GM21723 (cell line): ENCODE results near the gene MOB3B.

Experiments used
- ATAC-seq: cut with Tn5 transposase; IDR thresholded peaks from one replicate; pipeline ENCODE4 v1.9.1; 2021; ENCODE audit warnings: mild to moderate bottlenecking, moderate library complexity; ENCODE audit not compliant: unreplicated experiment

The MOB3B gene

DNA sequence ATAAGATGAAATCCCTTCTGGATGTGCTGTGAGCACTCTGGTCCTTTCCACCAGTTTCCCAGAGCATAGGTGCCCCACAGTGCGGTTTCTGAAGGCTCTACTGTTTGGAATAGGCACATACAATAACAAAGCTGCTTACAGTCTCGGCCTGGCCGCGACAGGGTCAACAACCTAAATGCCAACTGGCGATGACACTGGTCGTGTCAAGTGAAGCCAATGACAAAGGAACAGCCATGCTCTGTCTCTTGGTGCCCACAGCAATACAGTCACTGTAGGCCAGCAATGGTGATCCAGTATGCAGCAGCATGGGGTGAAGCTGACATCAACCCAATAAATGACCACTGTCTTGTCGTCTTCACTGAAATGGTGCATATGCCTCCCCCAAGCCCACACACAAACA lies 184.8 kb downstream of the MOB3B start:
- no peak for ATAC-seq

DNA sequence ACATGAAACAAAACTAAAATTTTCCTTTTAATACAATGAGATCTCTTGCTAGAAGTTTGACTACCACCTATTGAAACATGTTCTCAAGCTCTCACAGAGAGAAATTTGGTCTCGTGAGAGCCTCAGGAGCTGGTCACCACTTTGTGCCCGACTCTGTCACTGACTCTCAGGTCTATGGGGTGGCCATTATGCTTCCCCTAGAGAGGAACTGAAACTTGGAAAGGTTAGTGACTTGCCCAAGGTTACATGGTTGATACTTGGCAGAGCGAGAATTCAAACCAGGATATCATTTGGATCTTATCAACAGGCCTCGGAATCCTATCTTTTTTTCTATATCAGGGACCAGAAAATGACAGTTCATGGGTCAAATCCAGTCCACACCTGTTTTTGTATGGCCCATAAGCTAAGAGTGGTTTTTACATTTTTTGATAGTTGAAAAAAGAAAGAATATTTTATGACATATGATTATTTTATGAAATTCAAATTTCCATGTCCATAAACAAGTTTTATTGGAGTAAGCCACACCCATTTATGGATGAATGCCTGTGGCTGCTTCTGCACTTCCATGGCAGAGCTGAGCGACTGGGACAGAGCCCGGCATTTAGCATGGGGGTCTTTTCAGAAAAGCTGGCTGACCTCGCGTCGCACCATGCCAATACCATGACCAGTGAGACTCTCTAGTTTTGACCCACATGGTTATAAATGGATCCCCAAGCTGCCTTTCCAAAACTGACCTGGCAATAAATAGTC lies 187.9 kb downstream of the MOB3B start:
- ATAC-seq: no peak

DNA sequence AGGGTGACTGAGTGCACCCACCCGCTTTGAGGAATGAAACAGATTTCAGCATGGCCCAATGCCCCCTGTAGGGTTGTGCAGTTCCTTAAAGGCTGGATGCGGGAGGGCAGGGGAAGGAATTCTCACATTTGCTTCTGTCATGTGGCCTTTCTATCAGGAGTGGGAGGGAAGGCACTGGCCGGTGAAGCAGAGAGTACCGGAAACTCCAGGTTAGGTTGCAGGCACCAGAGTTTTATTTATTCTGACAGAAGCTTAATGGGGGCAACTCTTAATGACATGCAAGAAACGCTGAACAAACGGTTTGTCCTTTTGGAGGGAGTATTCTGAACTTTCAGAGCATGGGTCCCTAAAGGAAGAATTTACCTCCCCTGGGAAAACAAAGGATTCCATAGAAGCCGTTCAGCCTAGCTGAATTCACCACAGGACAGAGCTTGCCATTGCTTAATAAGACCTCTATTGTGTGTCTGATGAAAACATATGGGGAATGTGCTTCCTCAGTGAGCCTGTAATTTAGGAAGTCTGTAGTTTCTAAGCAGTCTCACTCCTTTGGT lies 188.6 kb downstream of the MOB3B start:
- no peak for ATAC-seq

DNA sequence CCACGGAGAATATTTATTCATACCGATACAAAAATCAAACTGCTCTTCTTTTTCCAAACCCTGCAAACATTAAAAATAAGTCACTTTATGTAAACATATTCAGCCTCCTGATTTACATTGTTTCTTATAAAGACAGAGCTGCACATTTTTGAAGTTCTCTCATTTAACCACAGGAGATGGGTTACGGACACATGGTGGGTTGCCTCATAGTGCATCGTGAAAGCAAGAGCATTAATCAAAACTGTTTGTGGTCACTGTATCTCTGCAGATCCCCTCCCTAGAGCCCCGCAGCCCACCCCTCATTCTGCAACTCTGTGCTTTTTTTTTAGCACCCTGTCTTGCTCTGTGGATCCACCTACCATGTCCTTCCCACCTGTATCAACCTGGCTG lies 189.3 kb downstream of the MOB3B start:
- ATAC-seq: no peak

DNA sequence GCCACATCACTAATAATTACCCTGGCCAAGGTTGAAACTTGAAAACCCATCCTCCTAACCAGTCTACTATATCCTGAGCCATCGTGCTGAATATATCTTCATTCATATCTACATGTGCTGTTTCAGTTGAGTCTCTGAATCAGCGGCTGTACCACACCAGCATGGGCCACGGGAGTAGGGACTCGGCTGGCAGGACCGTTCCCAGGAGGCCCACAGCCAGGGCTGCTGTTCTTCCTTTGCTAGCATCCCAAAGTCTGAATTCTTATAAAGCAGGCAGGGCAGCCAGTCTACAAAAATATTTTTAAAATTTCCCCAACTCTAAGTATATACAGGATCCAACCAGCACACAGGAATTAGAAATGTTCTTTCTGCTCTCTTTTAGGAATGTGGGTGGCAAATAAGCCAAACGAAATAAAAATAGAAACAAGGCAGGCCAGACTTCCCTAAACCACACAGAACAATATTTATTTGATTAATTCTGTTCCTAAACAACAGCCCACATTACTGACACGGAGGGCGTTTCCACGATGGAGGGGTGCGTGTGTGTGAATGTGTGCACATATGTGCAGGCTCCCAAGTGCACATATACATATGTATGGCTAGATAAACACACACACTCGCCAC lies 189.8 kb downstream of the MOB3B start:
- ATAC-seq: no peak

DNA sequence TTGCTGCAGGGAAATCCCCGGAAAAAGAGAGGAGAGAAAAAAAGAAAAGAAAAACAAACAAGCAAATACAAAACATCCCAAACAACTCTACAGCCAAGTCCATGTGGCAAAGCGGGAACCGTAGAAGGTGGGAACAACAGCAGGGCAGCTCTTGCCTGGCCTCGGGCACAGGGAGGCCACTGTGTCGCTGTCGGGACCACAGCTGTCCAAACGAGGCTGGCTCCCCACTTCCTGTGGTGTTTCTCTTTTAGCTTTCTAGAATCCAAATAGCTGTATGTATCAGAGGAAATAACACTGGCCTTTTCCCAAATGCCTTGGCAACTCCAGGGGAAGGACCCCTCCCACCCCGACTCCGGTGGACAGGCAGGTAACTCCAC lies 191.1 kb downstream of the MOB3B start:
- ATAC-seq: no peak

DNA sequence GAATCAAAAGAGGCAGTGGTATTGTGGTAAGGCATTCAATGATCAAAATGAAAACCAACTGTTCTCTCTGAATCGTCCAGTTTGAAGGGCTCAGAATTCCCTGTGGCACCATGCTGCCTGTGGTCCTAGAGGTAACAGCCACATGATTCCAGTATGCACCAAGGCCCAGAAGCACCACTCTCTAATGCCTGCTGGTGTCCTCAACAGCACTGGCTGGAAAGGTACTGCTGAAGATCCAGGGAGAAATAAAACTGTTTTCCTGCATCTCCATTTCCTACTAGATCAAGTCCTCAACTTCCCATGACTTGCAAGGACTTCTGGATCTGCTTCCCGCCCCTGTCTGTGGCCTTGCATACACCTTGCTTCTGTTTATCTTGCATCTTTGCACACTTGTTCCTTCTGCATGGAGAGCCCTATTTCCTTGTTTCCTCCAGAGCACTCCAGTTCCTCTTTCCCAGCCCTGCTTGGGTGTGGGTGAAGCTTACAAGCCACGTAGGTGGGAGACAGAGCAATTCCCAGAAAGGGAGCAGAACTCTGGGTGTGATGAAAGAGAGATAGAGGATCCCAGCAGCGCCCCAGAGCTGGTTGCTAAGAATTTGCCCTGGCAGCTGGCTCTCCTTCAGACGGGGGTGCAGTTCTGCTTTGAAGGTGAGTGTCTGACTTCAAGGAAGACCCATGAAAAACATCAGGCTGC lies 191.6 kb downstream of the MOB3B start:
- ATAC-seq: no peak

DNA sequence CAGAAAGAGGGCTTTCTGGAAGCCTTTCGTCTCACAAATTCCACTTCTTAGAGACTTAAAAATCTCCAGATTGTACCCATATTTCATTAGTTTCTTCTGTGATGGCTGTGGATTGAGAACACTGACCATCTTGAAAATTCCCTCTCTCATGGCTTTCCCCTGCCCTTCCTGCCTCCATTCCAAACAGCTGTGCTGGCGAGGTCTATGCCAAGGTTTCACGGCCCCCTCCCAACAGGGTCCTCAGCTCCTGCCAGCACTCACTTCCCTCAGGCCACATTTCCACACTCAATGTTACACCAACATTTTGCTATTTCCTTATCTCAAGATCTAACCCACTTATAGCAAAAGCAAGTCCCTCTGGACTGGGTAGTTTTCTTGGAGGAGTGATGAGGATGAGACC lies 192.4 kb downstream of the MOB3B start:
- ATAC-seq: no peak

DNA sequence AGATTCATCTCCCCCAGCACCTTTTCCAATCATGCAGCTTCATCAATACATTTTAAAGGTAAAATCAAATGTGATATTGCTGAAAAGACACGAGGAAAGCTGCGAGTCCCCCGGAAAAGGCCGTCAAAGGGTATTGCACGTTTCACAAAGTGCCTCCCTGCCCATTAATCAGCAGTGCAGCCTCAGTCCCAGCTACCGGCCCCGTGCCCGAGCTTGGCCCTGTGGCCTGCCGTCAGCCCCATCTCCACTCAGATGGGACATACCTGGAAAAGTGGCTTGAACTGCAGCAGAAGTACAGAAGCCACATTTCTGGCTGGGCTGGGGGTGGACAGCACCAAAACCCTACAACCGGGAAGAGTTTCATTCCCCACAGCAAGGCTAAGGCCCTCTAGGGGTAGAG lies 192.8 kb downstream of the MOB3B start:
- no peak for ATAC-seq

DNA sequence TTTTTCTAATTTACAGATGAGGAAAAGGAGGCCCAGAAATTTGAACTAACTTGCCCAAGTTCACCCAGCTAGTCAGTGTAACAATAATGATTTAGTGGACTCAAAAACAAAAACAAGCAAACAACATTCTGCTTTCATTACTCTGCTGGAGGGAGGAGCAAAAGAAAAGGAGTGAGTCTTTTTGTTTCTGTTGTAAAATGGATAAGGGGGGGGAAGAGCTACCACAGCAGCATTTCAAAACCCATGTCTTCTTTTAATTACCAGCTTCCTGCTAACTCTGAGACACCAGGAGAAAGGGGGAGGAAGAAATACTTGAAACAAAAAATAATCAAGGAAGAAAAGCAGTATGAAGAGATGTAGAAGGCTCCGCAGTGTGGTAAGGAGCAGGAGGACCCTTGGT lies 193.5 kb downstream of the MOB3B start:
- no peak for ATAC-seq

DNA sequence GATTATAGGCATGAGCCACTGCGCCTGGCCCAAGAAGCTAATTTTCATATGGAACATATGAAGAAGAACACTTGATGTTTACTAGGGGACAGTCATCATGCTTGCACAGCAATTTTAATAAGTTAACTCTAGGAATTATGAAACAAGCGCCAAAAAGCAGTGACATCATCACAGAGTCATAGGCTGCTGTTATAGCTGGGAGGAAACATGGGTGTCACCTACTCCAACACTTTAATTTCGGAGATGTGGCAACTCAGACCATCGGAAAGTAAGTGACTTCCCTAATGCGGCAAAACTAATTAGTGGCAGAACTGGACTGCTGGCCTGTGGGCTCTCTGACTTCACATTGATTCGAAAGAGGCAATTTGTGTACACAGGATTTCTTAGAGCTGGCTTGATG lies 194.5 kb downstream of the MOB3B start:
- ATAC-seq: no peak

DNA sequence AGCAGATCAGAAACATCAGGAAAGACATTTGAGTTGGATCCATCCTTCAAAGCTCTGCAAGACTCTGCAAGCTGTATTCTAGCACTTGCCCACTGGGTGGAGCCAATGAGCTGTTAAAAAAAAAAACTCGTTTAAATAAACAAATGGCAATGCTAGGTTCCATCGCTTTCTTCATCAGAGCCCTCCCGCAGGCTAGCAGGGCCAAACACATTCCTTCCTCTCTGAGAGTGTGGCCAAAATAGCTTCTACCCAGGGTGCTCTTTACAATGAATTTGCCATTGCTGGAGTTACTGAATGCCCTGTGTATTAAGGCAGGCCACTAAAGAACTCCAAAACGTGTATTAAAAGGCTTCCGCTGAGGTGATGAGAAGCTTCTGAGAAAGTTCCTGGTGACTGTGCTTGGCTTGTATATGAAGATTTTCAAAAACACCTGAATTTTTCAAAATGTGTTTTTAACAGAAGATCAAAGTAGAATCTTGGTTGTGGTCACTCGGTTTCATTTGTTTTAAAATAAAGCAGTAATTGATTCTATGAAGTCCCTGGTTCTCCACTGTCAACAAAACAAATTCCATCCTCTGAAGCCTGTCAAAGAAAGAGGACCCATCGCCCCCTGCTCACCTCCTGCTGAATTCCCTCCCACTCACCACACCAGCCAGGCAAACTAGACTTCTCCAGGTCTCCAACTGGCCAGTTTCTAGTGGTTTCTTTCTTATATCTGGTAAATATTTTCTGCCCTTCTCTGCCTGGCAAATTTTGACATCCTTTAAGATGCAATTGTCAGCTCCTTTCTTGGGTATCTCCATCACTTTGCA lies 196.2 kb downstream of the MOB3B start:
- ATAC-seq: no peak

DNA sequence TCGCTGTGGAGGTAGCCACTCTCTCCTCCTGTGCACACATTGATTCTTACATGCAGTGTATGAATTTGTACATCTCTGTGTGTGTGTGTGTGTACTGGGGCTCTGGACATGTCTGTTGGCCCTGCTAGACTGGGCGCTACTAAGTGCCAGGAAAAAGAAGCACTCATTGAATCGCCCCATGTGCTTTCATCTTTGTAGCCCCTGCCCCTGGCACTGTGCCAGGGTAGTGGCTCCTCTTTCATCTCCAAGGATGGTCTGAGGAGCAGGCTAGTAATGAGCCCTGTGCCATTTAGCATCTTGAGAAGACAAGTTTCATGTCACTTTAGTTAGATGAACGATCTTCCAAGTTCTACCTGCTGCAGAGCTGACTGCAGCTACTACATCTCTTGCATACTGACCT lies 198.2 kb downstream of the MOB3B start:
- ATAC-seq: no peak

DNA sequence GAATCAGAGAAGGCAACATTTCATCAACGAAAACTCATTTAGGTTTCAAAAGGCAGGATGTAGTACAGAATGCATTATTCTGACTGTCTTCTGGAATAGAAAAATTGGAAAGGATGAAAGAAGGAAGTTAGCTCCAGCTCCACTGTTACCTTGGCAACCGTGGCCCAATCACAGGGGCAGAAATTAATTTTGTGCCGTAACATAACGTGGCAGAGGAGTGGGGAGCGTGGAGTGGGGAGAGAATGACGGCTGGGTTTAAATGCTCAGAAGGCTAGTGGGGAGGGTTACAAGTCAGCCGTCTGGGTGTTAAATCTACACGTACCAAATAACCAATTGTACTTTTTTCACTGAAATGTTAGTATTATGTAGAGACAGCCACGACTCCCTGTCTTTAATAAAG lies 200.3 kb downstream of the MOB3B start:
- no peak for ATAC-seq

DNA sequence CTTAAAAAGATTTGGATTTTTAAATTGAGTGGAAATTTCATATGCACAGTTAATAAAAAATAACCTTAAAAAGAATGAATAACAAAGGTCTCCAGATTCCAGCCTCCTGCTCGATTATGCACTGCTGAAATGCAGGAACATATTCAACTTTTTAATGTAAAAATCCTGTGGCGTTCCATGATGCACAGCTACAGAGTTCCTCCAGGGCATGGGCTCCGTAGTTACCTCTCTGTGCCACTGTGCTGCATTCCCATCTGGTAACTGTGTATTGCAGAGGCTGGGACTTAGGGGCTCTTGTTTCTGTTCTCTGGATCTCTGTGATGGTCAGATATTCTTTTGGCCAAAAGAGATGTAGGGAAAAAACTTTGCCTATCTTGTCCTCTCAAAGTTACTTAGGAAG lies 201.1 kb downstream of the MOB3B start:
- ATAC-seq: no peak

DNA sequence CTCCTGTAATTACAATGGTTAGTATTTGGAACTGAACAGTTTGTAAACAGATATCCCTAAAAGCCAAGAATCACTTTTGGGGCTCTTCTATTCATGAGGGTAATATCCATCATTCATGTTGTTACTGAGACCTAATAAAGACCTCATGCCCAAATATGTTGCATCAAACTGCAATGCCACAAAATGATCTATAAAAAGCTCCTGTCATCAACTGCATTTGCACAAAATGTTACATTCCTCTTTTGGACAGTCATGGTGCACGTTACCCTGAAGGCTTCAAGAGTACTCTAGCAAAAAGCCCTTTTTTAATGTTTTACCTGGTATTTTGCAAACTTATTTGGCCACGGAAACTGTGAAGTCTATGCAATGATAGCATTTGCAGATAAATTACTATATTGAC lies 218.4 kb downstream of the MOB3B start:
- no peak for ATAC-seq

DNA sequence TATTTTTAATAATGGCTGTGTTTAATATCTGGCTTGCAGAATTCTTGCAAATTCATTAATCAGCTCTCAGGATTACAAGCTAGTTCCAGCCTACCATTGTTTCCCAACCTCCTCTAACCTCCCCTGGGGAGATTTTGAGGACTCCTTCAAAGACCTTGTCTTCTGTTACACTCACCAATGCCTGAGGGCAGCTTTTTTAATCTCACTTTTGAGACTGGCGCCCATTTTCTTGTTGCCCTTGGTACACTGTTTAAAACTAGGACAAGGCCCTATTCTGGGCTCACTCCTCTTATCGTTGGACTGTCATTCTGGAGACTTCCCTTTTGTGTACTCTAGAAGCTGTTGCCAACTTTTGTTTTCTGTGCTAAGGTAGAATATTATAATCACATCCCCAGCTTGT lies 219.0 kb downstream of the MOB3B start:
- ATAC-seq: no peak

DNA sequence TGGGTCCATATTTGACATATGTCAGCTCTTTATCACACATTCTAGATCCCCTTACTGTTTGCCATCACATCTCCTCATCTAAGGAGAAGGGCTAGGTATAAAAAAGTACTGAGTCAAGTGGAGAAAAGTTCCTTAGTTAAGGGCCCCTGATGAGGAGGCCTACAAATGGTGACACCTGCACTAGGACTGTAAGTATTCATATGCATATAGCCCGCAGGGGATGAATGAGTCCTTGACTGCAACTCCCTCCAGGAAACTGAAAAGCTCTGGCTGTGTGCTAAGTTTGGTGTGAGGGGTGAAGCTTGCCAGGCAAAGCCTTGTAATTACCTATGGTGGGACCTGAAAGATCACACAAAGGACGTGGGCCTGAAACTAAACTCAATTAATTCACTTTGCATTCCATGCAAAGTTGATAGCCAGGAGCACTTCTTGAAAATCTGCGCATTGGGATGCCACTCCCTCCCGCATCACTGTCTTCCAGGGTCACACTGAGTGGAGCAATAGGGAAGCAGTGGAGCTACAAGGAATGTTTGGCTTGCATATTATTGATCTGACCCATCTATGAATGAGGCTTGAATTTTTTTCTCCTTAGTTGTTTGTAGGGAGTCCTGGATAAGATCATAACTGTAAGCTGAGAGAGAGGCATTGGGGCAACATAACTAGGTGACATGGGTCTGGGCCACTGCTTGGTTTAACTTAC lies 220.8 kb downstream of the MOB3B start:
- no peak for ATAC-seq

DNA sequence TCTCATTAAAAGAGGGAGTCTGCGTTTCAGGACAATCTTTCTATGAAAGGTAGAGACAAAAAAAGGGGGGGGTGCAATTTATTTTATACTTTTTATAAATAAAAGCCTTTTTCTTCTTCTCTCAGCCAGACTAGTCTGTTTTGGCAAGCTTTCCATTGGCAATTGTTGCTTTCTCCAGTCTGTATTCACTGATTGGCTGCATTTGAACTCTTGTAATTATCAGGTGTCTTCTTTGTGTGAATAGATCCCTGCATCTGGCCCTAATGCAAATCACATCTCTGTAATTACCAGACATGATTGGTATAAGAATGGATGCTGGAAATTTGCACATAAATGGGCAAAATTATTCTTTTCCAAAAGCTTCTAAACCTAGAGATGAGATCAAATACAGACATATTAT lies 225.1 kb downstream of the MOB3B start:
- ATAC-seq: no peak

DNA sequence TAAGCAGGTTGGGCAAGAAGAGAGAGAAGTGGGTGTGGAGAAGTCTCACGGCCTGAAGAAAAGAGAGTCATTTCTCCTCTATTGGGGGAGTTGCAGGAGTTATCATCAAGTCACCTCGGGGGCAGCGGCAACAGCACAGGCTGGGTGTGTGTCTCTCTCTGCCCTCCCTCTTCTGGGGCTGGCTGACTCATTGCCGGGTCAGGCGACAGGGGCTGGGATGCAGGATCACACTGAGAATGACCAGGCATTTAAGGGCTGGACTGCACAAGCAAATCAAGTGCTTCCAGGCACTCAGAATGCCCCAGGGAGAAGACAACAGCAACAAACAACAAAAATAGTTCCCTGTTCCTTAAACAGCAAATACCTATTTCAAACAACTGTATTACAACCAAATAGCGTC lies 226.4 kb downstream of the MOB3B start:
- ATAC-seq: no peak

DNA sequence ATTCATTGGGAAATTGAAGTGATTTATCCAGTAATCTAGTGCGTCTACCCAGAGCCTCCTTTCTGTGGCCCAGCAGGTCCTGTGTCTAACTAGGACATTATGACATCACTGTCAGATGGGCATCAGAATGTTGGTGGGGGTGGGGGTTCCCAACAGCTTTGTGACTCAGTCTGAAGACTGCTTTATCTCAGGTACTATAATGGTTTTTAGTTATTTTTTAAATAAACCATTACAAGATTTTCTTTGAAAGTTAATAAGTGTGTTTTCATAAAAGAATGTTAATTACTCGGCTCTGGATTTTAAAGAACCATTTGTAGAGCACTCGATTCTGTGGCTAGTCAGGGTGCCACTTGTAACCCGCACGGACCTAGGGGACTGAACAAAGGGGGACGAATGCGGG lies 232.6 kb downstream of the MOB3B start, which contains the start of gene EQTN:
TSS of gene EQTN (minus strand) at position 101 of the 400 bp plus-strand sequence. CDS start at position 6, 95 bp downstream.
- ATAC-seq: no peak
